Hepatocyte (in vitro differentiated cells): ENCODE measurements around the gene KIF5A. TPM values are rescaled to one million over a fixed set of nuclear protein-coding genes. Genes with fewer than 3 reads are reported as not detected.

Experiments used
- DNase-seq: peaks from one replicate; pipeline ENCODE4 v3.0.0-alpha.2; 2016; ENCODE audit warnings: low spot score
- H2AFZ ChIP-seq: fragments of 200-600 bp; sonication (generic); 2 replicates; pipeline ENCODE4 v1.6.0; 2016; ENCODE audit warnings: antibody characterized with exemption, mild to moderate bottlenecking
- H3K27ac ChIP-seq: fragments of 200-600 bp; sonication (generic); 2 replicates; pipeline ENCODE4 v1.5.1; 2016; ENCODE audit warnings: mild to moderate bottlenecking
- H3K27me3 ChIP-seq: fragments of 200-600 bp; sonication (generic); 2 replicates; pipeline ENCODE4 v1.6.1; 2016
- H3K36me3 ChIP-seq: fragments of 200-600 bp; sonication (generic); replicated peaks from 2 replicates; pipeline ENCODE4 v1.5.1; 2016; ENCODE audit warnings: low read depth; ENCODE audit not compliant: insufficient read depth
- H3K4me1 ChIP-seq: fragments of 200-600 bp; sonication (generic); 2 replicates; pipeline ENCODE4 v1.5.1; 2016; ENCODE audit warnings: mild to moderate bottlenecking, moderate library complexity; ENCODE audit not compliant: insufficient read depth
- H3K4me2 ChIP-seq: fragments of 200-600 bp; sonication (generic); 2 replicates; pipeline ENCODE4 v1.6.0; 2016
- H3K4me3 ChIP-seq: fragments of 200-600 bp; sonication (generic); 2 replicates; pipeline ENCODE4 v1.5.1; 2016; ENCODE audit warnings: mild to moderate bottlenecking
- H3K79me2 ChIP-seq: fragments of 200-600 bp; sonication (generic); 2 replicates; pipeline ENCODE4 v1.6.0; 2017; ENCODE audit warnings: mild to moderate bottlenecking
- H3K9me2 ChIP-seq: fragments of 200-600 bp; sonication (generic); replicated peaks from 2 replicates; pipeline ENCODE4 v1.6.0; 2017; ENCODE audit warnings: mild to moderate bottlenecking; ENCODE audit not compliant: insufficient read depth
- H3K9me3 ChIP-seq: fragments of 200-600 bp; sonication (generic); 2 replicates; pipeline ENCODE4 v1.5.1; 2016; ENCODE audit warnings: low read depth, mild to moderate bottlenecking
- H4K20me1 ChIP-seq: fragments of 200-600 bp; sonication (generic); 2 replicates; pipeline ENCODE4 v1.6.0; 2016; ENCODE audit warnings: mild to moderate bottlenecking; ENCODE audit not compliant: insufficient read depth, poor library complexity, severe bottlenecking
- EZH2 ChIP-seq: fragments of 200-600 bp; sonication (generic); IDR thresholded peaks from 2 replicates; pipeline ENCODE4 v1.6.1; 2016; ENCODE audit warnings: antibody characterized with exemption, mild to moderate bottlenecking, borderline replicate concordance
- EZH2phosphoT487 ChIP-seq: fragments of 200-600 bp; sonication (generic); IDR thresholded peaks from one replicate; pipeline ENCODE4 v1.6.1; 2018; ENCODE audit warnings: antibody characterized with exemption, mild to moderate bottlenecking, low read depth, moderate library complexity; ENCODE audit not compliant: unreplicated experiment, severe bottlenecking
- WGBS: methylation state at CpG from one replicate; pipeline ENCODE4 v1.1.6; 2016; ENCODE audit warnings: low lambda C conversion rate; ENCODE audit errors: missing lambda C conversion rate; 5-methylcytosine and 5-hydroxymethylcytosine counted together
- polyA plus RNA-seq: library from polyadenylated mRNA; unstranded; fragments of >200 nt; fragmentation: Nextera tagmentation; extraction: Ambion mirVana; gene quantifications from 2 replicates; pipeline ENCODE4 v1.2.1, GENCODE V29; 2016
- total RNA-seq: library from RNA; depleted of rRNA; stranded (reverse); fragments of >200 nt; gene quantifications from 2 replicates; pipeline ENCODE4 v1.2.3, GENCODE V29; 2014
- TF ChIP-seq, protein P1 (sequence below): fragments of 200-600 bp; sonication (generic); IDR thresholded peaks from 2 replicates; pipeline ENCODE4 v1.5.1; 2016; ENCODE audit warnings: antibody characterized with exemption, mild to moderate bottlenecking; ENCODE audit not compliant: poor library complexity

Gene KIF5A
- total and polyA plus RNA-seq, 2 experiments from 2014 or later: 0.03 to 0.18 TPM

DNA sequence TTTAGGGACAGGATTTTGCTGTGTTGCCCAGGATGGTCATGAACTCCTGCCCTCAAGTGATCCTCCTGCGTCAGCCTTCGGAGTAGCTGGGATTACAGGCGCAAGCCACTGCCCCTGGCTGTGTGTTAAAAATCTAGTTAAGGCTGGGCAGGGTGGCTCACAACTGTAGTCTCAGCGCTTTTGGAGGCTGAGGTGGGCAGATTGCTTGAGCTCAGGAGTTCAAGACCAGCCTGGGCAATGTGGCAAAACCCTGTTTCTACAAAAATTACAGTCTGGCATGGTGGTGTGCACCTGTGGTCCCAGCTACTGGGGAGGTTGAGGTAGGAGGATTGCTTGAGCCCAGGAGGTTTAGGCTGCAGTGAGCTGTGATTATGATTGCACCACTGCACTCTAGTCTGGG is 38.7 kb upstream of the KIF5A start:
- H3K27ac ChIP-seq: no peak overlapping the region
- H3K36me3 ChIP-seq: no peaks in the 10 kb centered on the region
- H3K9me3 ChIP-seq: no peaks in the 10 kb centered on the region
- WGBS: 100% methylated on average over 4 of the region's 4 CpGs
- TF ChIP-seq, protein P1, sequence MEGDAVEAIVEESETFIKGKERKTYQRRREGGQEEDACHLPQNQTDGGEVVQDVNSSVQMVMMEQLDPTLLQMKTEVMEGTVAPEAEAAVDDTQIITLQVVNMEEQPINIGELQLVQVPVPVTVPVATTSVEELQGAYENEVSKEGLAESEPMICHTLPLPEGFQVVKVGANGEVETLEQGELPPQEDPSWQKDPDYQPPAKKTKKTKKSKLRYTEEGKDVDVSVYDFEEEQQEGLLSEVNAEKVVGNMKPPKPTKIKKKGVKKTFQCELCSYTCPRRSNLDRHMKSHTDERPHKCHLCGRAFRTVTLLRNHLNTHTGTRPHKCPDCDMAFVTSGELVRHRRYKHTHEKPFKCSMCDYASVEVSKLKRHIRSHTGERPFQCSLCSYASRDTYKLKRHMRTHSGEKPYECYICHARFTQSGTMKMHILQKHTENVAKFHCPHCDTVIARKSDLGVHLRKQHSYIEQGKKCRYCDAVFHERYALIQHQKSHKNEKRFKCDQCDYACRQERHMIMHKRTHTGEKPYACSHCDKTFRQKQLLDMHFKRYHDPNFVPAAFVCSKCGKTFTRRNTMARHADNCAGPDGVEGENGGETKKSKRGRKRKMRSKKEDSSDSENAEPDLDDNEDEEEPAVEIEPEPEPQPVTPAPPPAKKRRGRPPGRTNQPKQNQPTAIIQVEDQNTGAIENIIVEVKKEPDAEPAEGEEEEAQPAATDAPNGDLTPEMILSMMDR: no peak
- TF ChIP-seq EZH2phosphoT487 (no peak), EZH2 (no peak)
- H3K9me2 ChIP-seq: no peaks in the 10 kb centered on the region
- H3K4me3 ChIP-seq: no peak overlapping the region
- H3K4me2 ChIP-seq: no peak overlapping the region
- H3K27me3 ChIP-seq: no peaks in the 10 kb centered on the region
- no peaks in the 10 kb centered on the region for H4K20me1 ChIP-seq
- H3K79me2 ChIP-seq: no peaks in the 10 kb centered on the region
- DNase-seq: no peak
- no peaks in the 10 kb centered on the region for H3K4me1 ChIP-seq
- no peak overlapping the region for H2AFZ ChIP-seq

- Histone ChIP-seq H3K9me2 (no peaks in the 10 kb centered on the region), H2AFZ (no peak overlapping the region), H3K27me3 (no peaks in the 10 kb centered on the region), H3K4me2 (no peak overlapping the region), H3K4me3 (no peak overlapping the region), H3K36me3 (no peaks in the 10 kb centered on the region), H4K20me1 (peaks cover 1% of the 10 kb centered on the region), H3K4me1 (no peaks in the 10 kb centered on the region), H3K27ac (no peak overlapping the region), H3K79me2 (no peaks in the 10 kb centered on the region), H3K9me3 (no peaks in the 10 kb centered on the region)
- 96% methylated on average over 7 of the region's 7 CpGs for WGBS
- no peak for DNase-seq
- TF ChIP-seq EZH2 (no peak), EZH2phosphoT487 (no peak)
- TF ChIP-seq, protein P1: no peak
Measured at GRCh38 chr12:57511588-57512325, 38.1 kb upstream of the KIF5A start.

DNA sequence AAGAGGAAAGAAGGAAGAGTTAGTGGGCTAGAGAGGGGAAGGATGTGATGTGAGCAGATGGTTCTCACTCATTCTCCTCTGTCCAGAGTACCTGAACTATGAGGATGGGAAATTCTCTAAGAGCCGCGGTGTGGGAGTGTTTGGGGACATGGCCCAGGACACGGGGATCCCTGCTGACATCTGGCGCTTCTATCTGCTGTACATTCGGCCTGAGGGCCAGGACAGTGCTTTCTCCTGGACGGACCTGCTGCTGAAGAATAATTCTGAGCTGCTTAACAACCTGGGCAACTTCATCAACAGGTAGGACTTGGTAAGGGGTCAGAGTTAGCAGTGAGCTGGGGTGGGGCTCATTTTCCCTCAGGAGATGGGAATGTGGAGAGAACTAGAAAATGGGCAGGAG is 37.2 kb upstream of the KIF5A start:
- no peaks in the 10 kb centered on the region for H3K27me3 ChIP-seq
- WGBS: over 99% methylated on average over 6 of the region's 6 CpGs
- H3K36me3 ChIP-seq: no peaks in the 10 kb centered on the region
- no peak for TF ChIP-seq EZH2phosphoT487
- TF ChIP-seq, protein P1: no peak
- TF ChIP-seq EZH2: no peak
- H2AFZ ChIP-seq: no peak overlapping the region
- no peak overlapping the region for H3K4me2 ChIP-seq
- H3K27ac ChIP-seq: no peak overlapping the region
- no peak overlapping the region for H3K4me3 ChIP-seq
- DNase-seq: no peak
- H3K9me2 ChIP-seq: no peaks in the 10 kb centered on the region
- H3K79me2 ChIP-seq: peaks cover 4% of the 10 kb centered on the region
- H3K4me1 ChIP-seq: no peaks in the 10 kb centered on the region
- no peaks in the 10 kb centered on the region for H3K9me3 ChIP-seq
- H4K20me1 ChIP-seq: peaks cover 10% of the 10 kb centered on the region
